PC-9 (cell line): ENCODE measurements around the gene FAM169A.
"Not testable (repeated sequence)": the region's sequence is repeated elsewhere in the genome, so short reads cannot be mapped to it uniquely, and the experiment has no call there.

ENCODE experiments used
- EZH2 ChIP-seq: fragments of 200-600 bp; sonication (generic); IDR thresholded peaks from 2 replicates; pipeline ENCODE4 v1.8.0; 2017; ENCODE audit warnings: antibody characterized with exemption, low read depth
- TF ChIP-seq, protein P1 (sequence below): fragments of 200-600 bp; sonication (generic); conservative IDR thresholded peaks from 2 replicates; pipeline ENCODE4 v1.6.1; 2017; ENCODE audit warnings: mixed run types, antibody characterized with exemption, mild to moderate bottlenecking, moderate library complexity

DNA sequence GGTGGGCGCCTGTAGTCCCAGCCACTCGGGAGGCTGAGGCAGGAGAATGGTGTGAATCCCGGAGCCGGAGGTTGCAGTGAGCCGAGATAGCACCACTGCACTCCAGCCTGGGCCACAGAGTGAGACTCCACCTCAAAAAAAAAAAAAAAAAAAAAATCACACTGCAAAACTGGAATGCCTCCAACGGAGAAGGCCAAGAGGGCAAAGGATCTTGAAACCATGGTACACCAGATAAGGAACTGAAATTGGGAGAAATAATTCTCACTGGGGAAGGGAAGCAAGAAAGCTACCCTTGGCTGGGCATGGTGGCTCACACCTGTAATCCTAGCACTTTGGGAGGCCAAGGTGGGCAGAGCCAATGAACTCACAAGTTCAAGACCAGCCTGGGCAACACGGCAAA lies 9.2 kb downstream of the FAM169A start:
- TF ChIP-seq, protein P1, sequence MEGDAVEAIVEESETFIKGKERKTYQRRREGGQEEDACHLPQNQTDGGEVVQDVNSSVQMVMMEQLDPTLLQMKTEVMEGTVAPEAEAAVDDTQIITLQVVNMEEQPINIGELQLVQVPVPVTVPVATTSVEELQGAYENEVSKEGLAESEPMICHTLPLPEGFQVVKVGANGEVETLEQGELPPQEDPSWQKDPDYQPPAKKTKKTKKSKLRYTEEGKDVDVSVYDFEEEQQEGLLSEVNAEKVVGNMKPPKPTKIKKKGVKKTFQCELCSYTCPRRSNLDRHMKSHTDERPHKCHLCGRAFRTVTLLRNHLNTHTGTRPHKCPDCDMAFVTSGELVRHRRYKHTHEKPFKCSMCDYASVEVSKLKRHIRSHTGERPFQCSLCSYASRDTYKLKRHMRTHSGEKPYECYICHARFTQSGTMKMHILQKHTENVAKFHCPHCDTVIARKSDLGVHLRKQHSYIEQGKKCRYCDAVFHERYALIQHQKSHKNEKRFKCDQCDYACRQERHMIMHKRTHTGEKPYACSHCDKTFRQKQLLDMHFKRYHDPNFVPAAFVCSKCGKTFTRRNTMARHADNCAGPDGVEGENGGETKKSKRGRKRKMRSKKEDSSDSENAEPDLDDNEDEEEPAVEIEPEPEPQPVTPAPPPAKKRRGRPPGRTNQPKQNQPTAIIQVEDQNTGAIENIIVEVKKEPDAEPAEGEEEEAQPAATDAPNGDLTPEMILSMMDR: not testable (repeated sequence)
- TF ChIP-seq EZH2: not testable (repeated sequence)
